ENCODE results near the gene MYEOV. TPM values are rescaled to one million over a fixed set of nuclear protein-coding genes. Genes with fewer than 3 reads are reported as not detected.

The MYEOV gene
- total RNA-seq, 3 donors from 2014 or later (not counting 1 experiment from before 2014, with no cell fraction given) = 1.1 to 1.2 TPM; not detected in 1

- H3K4me3 Mint-ChIP-seq = no peak overlapping the region
These were observed 25.5 kb downstream of the MYEOV start for GRCh38 chr11:69319255-69320106.

GRCh38 chr11:69320326-69320725 lies 26.4 kb downstream of the MYEOV start:
- TF ChIP-seq CTCF (IDR thresholded peaks at IDR 0.05) = no peak
- no peak overlapping the region for H3K27ac ChIP-seq (ENCODE audit: low read length)
- no peaks in the 10 kb centered on the region for H3K27me3 ChIP-seq (ENCODE audit: control insufficient read depth, insufficient read depth, low read length)
- peaks cover 8 to 16% of the 10 kb centered on the region in 2 donors for H3K4me1 Mint-ChIP-seq
- no peaks in the 10 kb centered on the region for H3K36me3 Mint-ChIP-seq
- H3K4me3 Mint-ChIP-seq = no peak overlapping the region
- no peaks in the 10 kb centered on the region for H3K36me3 ChIP-seq (ENCODE audit: control insufficient read depth, insufficient read depth, low read length)
- H3K27me3 Mint-ChIP-seq (ENCODE audit: low read depth in 2 of 2) = peaks cover 0 to 23% of the 10 kb centered on the region in 2 donors
- no peak for DNase-seq
- no peaks in the 10 kb centered on the region for H3K4me1 ChIP-seq (ENCODE audit: control insufficient read depth, insufficient read depth, low read length)
- no peak overlapping the region for H3K27ac Mint-ChIP-seq
- WGBS (ENCODE audit: insufficient coverage) = 95% methylated on average over 7 of the region's 7 CpGs
- no peaks in the 10 kb centered on the region for H3K9me3 Mint-ChIP-seq
- intact Hi-C loops (cut with micrococcal nuclease) = no loop called here
- no peak overlapping the region for H3K4me3 ChIP-seq (ENCODE audit: low read length)
- no peak for ATAC-seq
- peaks cover 9% of the 10 kb centered on the region for H3K9me3 ChIP-seq (ENCODE audit: control insufficient read depth, insufficient read depth, low read length)

More at GRCh38 chr11:69319255-69320106, 25.5 kb downstream of the MYEOV start:
- H3K27me3 Mint-ChIP-seq (ENCODE audit: low read depth in 2 of 2) = peaks cover 0 to 23% of the 10 kb centered on the region in 2 donors
- TF ChIP-seq CTCF (IDR thresholded peaks at IDR 0.05) = no peak
- H3K27ac Mint-ChIP-seq = no peak overlapping the region
- no peaks in the 10 kb centered on the region for H3K4me1 ChIP-seq (ENCODE audit: control insufficient read depth, insufficient read depth, low read length)
- no peak for DNase-seq
- H3K27ac ChIP-seq (ENCODE audit: low read length) = no peak overlapping the region
- WGBS (ENCODE audit: insufficient coverage) = 95% methylated on average over 13 of the region's 13 CpGs
- intact Hi-C loops (cut with micrococcal nuclease) = no loop called here
- H3K36me3 Mint-ChIP-seq = no peaks in the 10 kb centered on the region
- no peaks in the 10 kb centered on the region for H3K36me3 ChIP-seq (ENCODE audit: control insufficient read depth, insufficient read depth, low read length)
- H3K4me1 Mint-ChIP-seq = peaks cover 8 to 16% of the 10 kb centered on the region in 2 donors
- H3K27me3 ChIP-seq (ENCODE audit: control insufficient read depth, insufficient read depth, low read length) = no peaks in the 10 kb centered on the region
- ATAC-seq = no peak
- no peak overlapping the region for H3K4me3 ChIP-seq (ENCODE audit: low read length)
- peaks cover 7% of the 10 kb centered on the region for H3K9me3 ChIP-seq (ENCODE audit: control insufficient read depth, insufficient read depth, low read length)
- no peaks in the 10 kb centered on the region for H3K9me3 Mint-ChIP-seq

GRCh38 chr11:69320756-69321741 lies 27.1 kb downstream of the MYEOV start:
- Mint-ChIP-seq H3K27ac (no peak overlapping the region), H3K4me3 (no peak overlapping the region), H3K36me3 (no peaks in the 10 kb centered on the region), H3K27me3 (ENCODE audit: low read depth in 2 of 2) (peaks cover 0 to 23% of the 10 kb centered on the region in 2 donors), H3K9me3 (no peaks in the 10 kb centered on the region), H3K4me1 (peaks cover 8 to 16% of the 10 kb centered on the region in 2 donors)
- H3K9me3 ChIP-seq (ENCODE audit: control insufficient read depth, insufficient read depth, low read length) = peaks cover 9% of the 10 kb centered on the region
- intact Hi-C loops (cut with micrococcal nuclease) = no loop called here
- no peaks in the 10 kb centered on the region for H3K4me1 ChIP-seq (ENCODE audit: control insufficient read depth, insufficient read depth, low read length)
- WGBS (ENCODE audit: insufficient coverage) = 83% methylated on average over 10 of the region's 10 CpGs
- no peak overlapping the region for H3K27ac ChIP-seq (ENCODE audit: low read length)
- no peaks in the 10 kb centered on the region for H3K36me3 ChIP-seq (ENCODE audit: control insufficient read depth, insufficient read depth, low read length)
- no peak for ATAC-seq
- DNase-seq = no peak
- no peak for TF ChIP-seq CTCF (IDR thresholded peaks at IDR 0.05)
- no peak overlapping the region for H3K4me3 ChIP-seq (ENCODE audit: low read length)
- no peaks in the 10 kb centered on the region for H3K27me3 ChIP-seq (ENCODE audit: control insufficient read depth, insufficient read depth, low read length)

Measured in natural killer cell (primary cell).